GM12865 (cell line): ENCODE data around the gene ANKH.

Experiments
- DNase-seq: peaks from one replicate; pipeline ENCODE4 v3.0.0; 2010; ENCODE audit warnings: low read depth
- H3K4me3 ChIP-seq: 2 replicates; pipeline ENCODE4 v1.5.1; 2011; ENCODE audit warnings: mild to moderate bottlenecking, low read depth, low read length, control low read depth
- CTCF ChIP-seq: IDR thresholded peaks from 2 replicates; pipeline ENCODE4 v1.5.1; 2011; ENCODE audit warnings: low read length, control low read depth, low read depth, inconsistent platforms; ENCODE audit not compliant: insufficient read depth; ENCODE audit errors: missing control alignments

The ANKH gene

GRCh38 chr5:14869233-14869632 is 2.3 kb downstream of the ANKH start:
- H3K4me3 ChIP-seq: no peak overlapping the region
- no peak for TF ChIP-seq CTCF
- DNase-seq: no peak

GRCh38 chr5:14868771-14869170 is 2.8 kb downstream of the ANKH start:
- no peak for TF ChIP-seq CTCF
- no peak for DNase-seq
- H3K4me3 ChIP-seq: no peak overlapping the region

GRCh38 chr5:14864181-14864812 is 7.3 kb downstream of the ANKH start:
- H3K4me3 ChIP-seq: no peak overlapping the region
- no peak for DNase-seq
- no peak for TF ChIP-seq CTCF

GRCh38 chr5:14863105-14863504 is 8.5 kb downstream of the ANKH start:
- no peak overlapping the region for H3K4me3 ChIP-seq
- TF ChIP-seq CTCF: no peak
- DNase-seq: no peak

- DNase-seq: no peak
- TF ChIP-seq CTCF: no peak
- no peak overlapping the region for H3K4me3 ChIP-seq
Measured at GRCh38 chr5:14861123-14861765, 10.3 kb downstream of the ANKH start.

GRCh38 chr5:14859980-14860379 is 11.6 kb downstream of the ANKH start:
- H3K4me3 ChIP-seq: no peak overlapping the region
- no peak for DNase-seq
- no peak for TF ChIP-seq CTCF

- DNase-seq: no peak
- no peak for TF ChIP-seq CTCF
- no peak overlapping the region for H3K4me3 ChIP-seq
Measured at GRCh38 chr5:14859150-14859549, 12.4 kb downstream of the ANKH start.
